Spleen (tissue), 11 donors: ENCODE results near the gene SYCE3. TPM values are rescaled to one million over a fixed set of nuclear protein-coding genes. Genes with fewer than 3 reads are reported as not detected.

Experiments used
- DNase-seq: peaks from one replicate; pipeline ENCODE4 v3.0.0-alpha.2; 2020
- H3K27ac ChIP-seq, 8 donors: fragments of 200-600 bp; sonication (generic) in 7 of 8; 1 replicate in 4 of 8; 2 replicates in 4 of 8; pipeline versions ENCODE4 v1.5.0 to v1.8.0; 2016 to 2021; ENCODE audit warnings: inconsistent platforms in 4 of 8, mild to moderate bottlenecking in 4 of 8, moderate library complexity in 1 of 8
- H3K27me3 ChIP-seq, 7 donors: fragments of 200-600 bp; sonication (generic) in 6 of 7; replicated peaks in 1 of 7; 1 replicate in 4 of 7; 2 replicates in 3 of 7; pipeline versions ENCODE4 v1.5.0 to v1.8.0; 2016 to 2021; ENCODE audit warnings: inconsistent platforms in 3 of 7, mild to moderate bottlenecking in 1 of 7
- H3K36me3 ChIP-seq, 6 donors: fragments of 200-600 bp; sonication (generic) in 5 of 6; 1 replicate in 4 of 6; 2 replicates in 2 of 6; pipeline versions ENCODE4 v1.5.0 to v1.8.0; 2016 to 2021; ENCODE audit warnings: inconsistent platforms in 2 of 6
- H3K4me1 ChIP-seq, 6 donors: fragments of 200-600 bp; sonication (generic) in 5 of 6; 1 replicate in 3 of 6; 2 replicates in 3 of 6; pipeline versions ENCODE4 v1.5.0 to v1.8.0; 2016 to 2021; ENCODE audit warnings: inconsistent platforms in 3 of 6
- H3K4me3 ChIP-seq, 8 donors: fragments of 200-600 bp; sonication (generic) in 7 of 8; 1 replicate in 4 of 8; 2 replicates in 4 of 8; pipeline versions ENCODE4 v1.5.0 to v1.8.0; 2016 to 2021; ENCODE audit warnings: inconsistent platforms in 4 of 8, mild to moderate bottlenecking in 4 of 8, moderate library complexity in 2 of 8
- H3K9me3 ChIP-seq, 8 donors: fragments of 200-600 bp; sonication (generic) in 7 of 8; 1 replicate in 4 of 8; 2 replicates in 4 of 8; pipeline versions ENCODE4 v1.5.0 to v1.8.0; 2016 to 2021; ENCODE audit warnings: inconsistent platforms in 4 of 8
- CTCF ChIP-seq, 11 experiments: fragments of 200-600 bp in 7 of 11; fragments of 450-650 bp in 4 of 11; sonication (generic) in 4 of 11; IDR thresholded peaks in 8 of 11; conservative IDR thresholded peaks in 3 of 11; 1 replicate in 7 of 11; 2 replicates in 4 of 11; pipeline versions ENCODE4 v1.4.0 to v1.8.0; 2016 to 2021; ENCODE audit warnings: antibody characterized with exemption in 11 of 11, inconsistent platforms in 4 of 11, mild to moderate bottlenecking in 1 of 11
- POLR2A ChIP-seq, 3 donors: fragments of 450-650 bp; IDR thresholded peaks; one replicate each; pipeline ENCODE4 v1.5.1; 2017; ENCODE audit warnings: antibody characterized with exemption in 3 of 3, mild to moderate bottlenecking in 1 of 3
- POLR2AphosphoS5 ChIP-seq, 3 donors: sonication (generic); formaldehyde crosslinking; IDR thresholded peaks; one replicate each; pipeline ENCODE4 v1.5.1; 2017; ENCODE audit warnings: antibody characterized with exemption in 3 of 3
- WGBS, 5 donors: extraction: QIAGEN DNeasy Blood & Tissue Kit in 3 of 5; methylation state at CpG; one replicate each; pipeline versions ENCODE4 v1.1.5 to v1.1.7; 2013 to 2018; 5-methylcytosine and 5-hydroxymethylcytosine counted together
- intact Hi-C: fragments of 100-400 bp; cut with DNase I; formaldehyde crosslinking; loops from one replicate; pipeline ENCODE4 v1.15.0; 2023; ENCODE audit warnings: low total_unique reads
- polyA plus RNA-seq, 3 donors: library from polyadenylated mRNA; stranded (reverse); fragments of 200-250 nt; gene quantifications; one replicate each; pipeline ENCODE4 v1.2.1, GENCODE V29; 2013
- total RNA-seq, 7 donors: library from RNA; depleted of rRNA in 3 of 7; stranded (reverse); fragments of >200 nt in 3 of 7; fragmentation: NEBNext Ultra II Directional in 4 of 7; extraction: Animal tissue kit (Norgen Biotek cat#: 25700) in 4 of 7; gene quantifications; one replicate each; pipeline versions ENCODE4 v1.1.0 to v1.2.1, GENCODE V29; 2016 to 2021
- donor health status: healthy with polysubstance abuse.
- donor health status: DM: no; HTN: no; CAD: no; lungs with moderate emphysema.
- donor health status: DM: no; HTN: no; CAD: no.
- donor health status: Bipolar disorder and iron deficiency.
- donor health status: healthy.
- donor health status: DM: no; HTN: no; CAD: no.
- donor health status: DM: yes; HTN: yes; CAD: no.

The SYCE3 gene
- total and polyA plus RNA-seq, 10 donors: 0.50 to 3.0 TPM; not detected in 8

GRCh38 chr22:50602338-50602700 is 39.6 kb upstream of the SYCE3 start:
- peaks cover 0 to under 1% (median 0%) of the 10 kb centered on the region in 6 donors for H3K36me3 ChIP-seq
- H3K4me3 ChIP-seq: no peak overlapping the region
- TF ChIP-seq POLR2AphosphoS5 (IDR thresholded peaks at IDR 0.05) (no peak), CTCF (IDR thresholded peaks at IDR 0.05 in 8 of 11, conservative IDR thresholded peaks at IDR 0.05 in 3 of 11) (no peak), POLR2A (IDR thresholded peaks at IDR 0.05) (no peak)
- intact Hi-C loops: no loop called here
- no peak overlapping the region for H3K27ac ChIP-seq
- WGBS, 5 donors: 19 to 48% (median 36%) methylated on average over 2 of the region's 2 CpGs
- peaks cover 0 to 30% (median 16%) of the 10 kb centered on the region in 6 donors for H3K4me1 ChIP-seq
- H3K27me3 ChIP-seq: peaks cover 5 to 93% (median 51%) of the 10 kb centered on the region in 7 donors
- DNase-seq: no peak
- H3K9me3 ChIP-seq: no peaks in the 10 kb centered on the region

GRCh38 chr22:50601669-50602337 is 39.1 kb upstream of the SYCE3 start:
- WGBS, 5 donors: 49 to 64% (median 54%) methylated on average over 11 to 12 of the region's 12 CpGs
- peaks cover 0 to 30% (median 16%) of the 10 kb centered on the region in 6 donors for H3K4me1 ChIP-seq
- intact Hi-C loops: no loop called here
- peak overlapping the region in 1 of 8 donors; percentile 71 for H3K4me3 ChIP-seq
- TF ChIP-seq POLR2A (IDR thresholded peaks at IDR 0.05) (no peak), POLR2AphosphoS5 (IDR thresholded peaks at IDR 0.05) (no peak), CTCF (IDR thresholded peaks at IDR 0.05 in 8 of 11, conservative IDR thresholded peaks at IDR 0.05 in 3 of 11) (no peak)
- peaks cover 0 to 5% (median 0%) of the 10 kb centered on the region in 6 donors for H3K36me3 ChIP-seq
- H3K9me3 ChIP-seq: no peaks in the 10 kb centered on the region
- H3K27ac ChIP-seq: no peak overlapping the region
- DNase-seq: no peak
- peaks cover 5 to 88% (median 51%) of the 10 kb centered on the region in 7 donors for H3K27me3 ChIP-seq

GRCh38 chr22:50600967-50601668 is 38.4 kb upstream of the SYCE3 start:
- peak overlapping the region in 6 of 8 donors; percentile 6 to 71 (median 50) for H3K4me3 ChIP-seq
- DNase-seq: peak; percentile 75
- TF ChIP-seq POLR2AphosphoS5 (IDR thresholded peaks at IDR 0.05) (peak in 2 of 3 donors; percentile 20 to 71), CTCF (IDR thresholded peaks at IDR 0.05 in 8 of 11, conservative IDR thresholded peaks at IDR 0.05 in 3 of 11) (no peak), POLR2A (IDR thresholded peaks at IDR 0.05) (no peak)
- peaks cover 0 to 30% (median 16%) of the 10 kb centered on the region in 6 donors for H3K4me1 ChIP-seq
- no peaks in the 10 kb centered on the region for H3K9me3 ChIP-seq
- 12 to 21% (median 14%) methylated on average over 18 to 52 of the region's 52 CpGs for WGBS, 5 donors
- H3K36me3 ChIP-seq: peaks cover 0 to 5% (median 0%) of the 10 kb centered on the region in 6 donors
- H3K27ac ChIP-seq: no peak overlapping the region
- peaks cover 5 to 81% (median 51%) of the 10 kb centered on the region in 7 donors for H3K27me3 ChIP-seq
- intact Hi-C loops: no loop called here

- intact Hi-C loops: no loop called here
- 0 to 1% (median 1%) methylated on average over 4 to 60 of the region's 61 CpGs for WGBS, 5 donors
- TF ChIP-seq POLR2AphosphoS5 (IDR thresholded peaks at IDR 0.05) (no peak), CTCF (IDR thresholded peaks at IDR 0.05 in 8 of 11, conservative IDR thresholded peaks at IDR 0.05 in 3 of 11) (no peak), POLR2A (IDR thresholded peaks at IDR 0.05) (no peak)
- H3K9me3 ChIP-seq: no peaks in the 10 kb centered on the region
- peaks cover 0 to 5% (median 0%) of the 10 kb centered on the region in 6 donors for H3K36me3 ChIP-seq
- H3K4me1 ChIP-seq: peaks cover 0 to 30% (median 16%) of the 10 kb centered on the region in 6 donors
- H3K4me3 ChIP-seq: peak within 1 kb of the TSS in 7 of 8 donors; percentile 25 to 71 (median 50)
- peaks cover 5 to 75% (median 51%) of the 10 kb centered on the region in 7 donors for H3K27me3 ChIP-seq
- H3K27ac ChIP-seq: no peak within 1 kb of the TSS
- peak; percentile 70 for DNase-seq
Measured at GRCh38 chr22:50600538-50600937, 37.8 kb upstream of the SYCE3 start, which contains the start of gene MAPK8IP2. Gene MAPK8IP2, plus strand, starts transcription at chr22:50600793. Its CDS starts 26 bp downstream, at chr22:50600819.
